Ovary (tissue), 9 donors: ENCODE measurements around the gene INTS2. TPM values are rescaled to one million over a fixed set of nuclear protein-coding genes. Genes with fewer than 3 reads are reported as not detected.

Experiments
- DNase-seq, 5 donors: peaks; one replicate each; pipeline ENCODE4 v3.0.0-alpha.2; 2019 to 2020
- H3K27ac ChIP-seq, 2 donors: fragments of 200-600 bp; one replicate each; pipeline versions ENCODE4 v1.5.1 to v1.8.0; 2019 to 2022
- H3K27me3 ChIP-seq: fragments of 200-600 bp; one replicate; pipeline ENCODE4 v1.8.0; 2022
- H3K36me3 ChIP-seq: fragments of 200-600 bp; sonication (generic); one replicate; pipeline ENCODE4 v1.5.1; 2019
- H3K4me1 ChIP-seq: one replicate; pipeline ENCODE4 v1.8.1; 2013; ENCODE audit warnings: mild to moderate bottlenecking, moderate library complexity; ENCODE audit not compliant: insufficient read depth
- H3K4me3 ChIP-seq: fragments of 200-600 bp; sonication (generic); one replicate; pipeline ENCODE4 v1.5.1; 2017
- H3K9me3 ChIP-seq, 2 donors: fragments of 200-600 bp in 1 of 2; sonication (generic) in 1 of 2; one replicate each; pipeline versions ENCODE4 v1.5.1 to v1.8.1; 2013 to 2019; ENCODE audit warnings: mild to moderate bottlenecking in 1 of 2, moderate library complexity in 1 of 2
- EP300 ChIP-seq: sonication (generic); formaldehyde crosslinking; IDR thresholded peaks from one replicate; pipeline ENCODE4 v1.6.1; 2017; ENCODE audit warnings: antibody characterized with exemption
- POLR2A ChIP-seq: fragments of 450-650 bp; IDR thresholded peaks from one replicate; pipeline ENCODE4 v1.6.1; 2017; ENCODE audit warnings: antibody characterized with exemption, mild to moderate bottlenecking, moderate library complexity
- WGBS, 3 donors: extraction: QIAGEN DNeasy Blood & Tissue Kit in 1 of 3; methylation state at CpG; one replicate each; pipeline versions ENCODE4 v1.1.5 to v1.1.7; 2013 to 2017; 5-methylcytosine and 5-hydroxymethylcytosine counted together
- intact Hi-C, 4 donors: fragments of 100-400 bp; cut with DNase I; formaldehyde crosslinking; loops; one replicate each; pipeline versions ENCODE4 v1.11.0 to v1.15.1; 2022 to 2023
- polyA plus RNA-seq, 2 donors: library from polyadenylated mRNA; stranded (reverse); fragments of 200-250 nt in 1 of 2; fragments of 350-450 nt in 1 of 2; fragmentation: Illumina TruSeq in 1 of 2; extraction: RNeasy Lipid Tissue Mini Kit (QIAGEN cat#74804) in 1 of 2; gene quantifications; one replicate each; pipeline ENCODE4 v1.2.3, GENCODE V29; 2013 to 2014
- total RNA-seq, 7 donors: library from RNA; depleted of rRNA in 2 of 7; stranded (reverse); fragments of >200 nt in 2 of 7; fragmentation: NEBNext Ultra II Directional in 3 of 7; extraction: Animal tissue kit (Norgen Biotek cat#: 25700) in 3 of 7; gene quantifications; one replicate each; pipeline versions ENCODE4 v1.1.0 to v1.2.4, GENCODE V29; 2016 to 2023
- TF ChIP-seq, protein P1 (sequence below), 3 donors: fragments of 450-650 bp in 2 of 3; fragments of 200-600 bp in 1 of 3; IDR thresholded peaks; one replicate each; pipeline versions ENCODE4 v1.5.1 to v1.8.0; 2016 to 2022; ENCODE audit warnings: antibody characterized with exemption in 3 of 3, mild to moderate bottlenecking in 1 of 3
- donor health status: DM: no; HTN: no; CAD: no; lungs with moderate emphysema.
- donor health status: DM: no; HTN: no; CAD: no.
- donor health status: Bipolar disorder and iron deficiency.
- donor health status: DM: yes; HTN: yes; CAD: no.
- donor health status: DM: no; HTN: no; CAD: no.
- donor health status: DM: yes; HTN: yes; CAD: no.

The INTS2 gene
- total and polyA plus RNA-seq, 9 donors: 2.3 to 11.0 (median 9.1) TPM

DNA sequence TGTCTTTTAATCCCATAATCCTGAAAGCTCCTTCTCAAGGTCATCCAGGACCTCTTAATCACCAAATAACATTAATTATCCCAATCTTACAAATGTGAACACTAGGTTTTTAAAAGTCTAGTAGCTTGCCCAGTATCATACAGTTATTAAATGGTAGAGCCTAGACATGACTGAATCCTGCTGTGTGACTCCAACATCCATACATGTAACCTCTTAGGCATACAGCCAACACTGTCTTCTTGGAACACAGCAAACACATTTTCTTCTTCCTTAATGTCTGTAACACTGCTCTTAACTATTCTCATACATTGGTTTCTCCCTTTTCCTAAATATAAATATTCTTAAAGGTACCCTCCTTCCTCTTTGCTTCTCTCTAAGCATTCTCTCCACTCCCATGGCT is 78.1 kb downstream of the INTS2 start:
- Histone ChIP-seq H3K4me1 (no peaks in the 10 kb centered on the region), H3K27ac (no peak overlapping the region), H3K36me3 (no peaks in the 10 kb centered on the region), H3K27me3 (no peaks in the 10 kb centered on the region), H3K9me3 (no peaks in the 10 kb centered on the region), H3K4me3 (no peak overlapping the region)
- TF ChIP-seq POLR2A (no peak), EP300 (no peak)
- TF ChIP-seq, protein P1, sequence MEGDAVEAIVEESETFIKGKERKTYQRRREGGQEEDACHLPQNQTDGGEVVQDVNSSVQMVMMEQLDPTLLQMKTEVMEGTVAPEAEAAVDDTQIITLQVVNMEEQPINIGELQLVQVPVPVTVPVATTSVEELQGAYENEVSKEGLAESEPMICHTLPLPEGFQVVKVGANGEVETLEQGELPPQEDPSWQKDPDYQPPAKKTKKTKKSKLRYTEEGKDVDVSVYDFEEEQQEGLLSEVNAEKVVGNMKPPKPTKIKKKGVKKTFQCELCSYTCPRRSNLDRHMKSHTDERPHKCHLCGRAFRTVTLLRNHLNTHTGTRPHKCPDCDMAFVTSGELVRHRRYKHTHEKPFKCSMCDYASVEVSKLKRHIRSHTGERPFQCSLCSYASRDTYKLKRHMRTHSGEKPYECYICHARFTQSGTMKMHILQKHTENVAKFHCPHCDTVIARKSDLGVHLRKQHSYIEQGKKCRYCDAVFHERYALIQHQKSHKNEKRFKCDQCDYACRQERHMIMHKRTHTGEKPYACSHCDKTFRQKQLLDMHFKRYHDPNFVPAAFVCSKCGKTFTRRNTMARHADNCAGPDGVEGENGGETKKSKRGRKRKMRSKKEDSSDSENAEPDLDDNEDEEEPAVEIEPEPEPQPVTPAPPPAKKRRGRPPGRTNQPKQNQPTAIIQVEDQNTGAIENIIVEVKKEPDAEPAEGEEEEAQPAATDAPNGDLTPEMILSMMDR (IDR thresholded peaks at IDR 0.05): no peak
- DNase-seq: no peak
- intact Hi-C loops: loop anchor here in 1 of 4 donors (10.0 kb wide), 1 partner anchor 435 kb away; no protein-coding TSS in a partner anchor

DNA sequence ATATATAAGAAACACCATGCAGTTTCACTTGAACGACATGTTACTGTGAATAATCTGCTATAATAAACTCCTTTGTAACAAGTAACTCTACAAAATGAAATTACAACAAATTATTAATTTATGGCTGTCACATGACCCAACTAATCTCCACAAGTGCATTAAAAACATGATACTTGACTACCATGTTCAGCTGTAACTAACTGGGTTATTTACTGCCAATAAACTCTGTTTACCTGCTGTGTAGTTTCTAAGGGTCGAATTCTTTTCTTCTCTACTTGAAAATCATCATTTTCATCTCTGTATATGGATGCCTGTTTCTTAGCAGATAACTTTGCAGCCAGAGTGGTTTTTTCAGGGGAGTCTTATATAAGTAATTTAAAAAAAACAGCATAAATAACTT is 78.9 kb downstream of the INTS2 start:
- H3K4me1 ChIP-seq: no peaks in the 10 kb centered on the region
- H3K27ac ChIP-seq: no peak overlapping the region
- no peak overlapping the region for H3K4me3 ChIP-seq
- TF ChIP-seq POLR2A: no peak
- TF ChIP-seq EP300: no peak
- TF ChIP-seq, protein P1 (IDR thresholded peaks at IDR 0.05): no peak
- DNase-seq: no peak
- H3K36me3 ChIP-seq: no peaks in the 10 kb centered on the region
- intact Hi-C loops: no loop called here
- H3K27me3 ChIP-seq: no peaks in the 10 kb centered on the region
- no peaks in the 10 kb centered on the region for H3K9me3 ChIP-seq
- 53 to 63% (median 62%) methylated on average over 2 of the region's 2 CpGs for WGBS, 3 donors

DNA sequence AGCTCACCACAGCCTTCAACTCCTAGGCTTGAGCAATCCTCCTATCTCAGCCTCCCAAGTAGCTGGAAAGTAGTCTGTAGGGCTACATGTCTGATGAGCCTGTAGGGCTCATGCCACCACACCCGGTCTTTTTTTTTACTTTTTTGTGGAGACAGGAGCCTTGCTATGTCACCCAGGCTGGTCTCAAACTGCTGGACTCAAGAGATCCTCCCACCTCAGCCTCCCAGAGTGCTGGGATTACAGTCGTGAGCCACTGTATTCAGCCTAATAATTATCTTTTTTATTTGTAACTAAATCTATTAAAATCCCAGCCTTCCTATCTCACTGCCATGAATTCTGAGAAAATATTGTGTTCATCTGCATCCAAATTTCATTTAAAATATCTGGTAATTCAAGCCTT is 79.5 kb downstream of the INTS2 start:
- H3K27ac ChIP-seq: no peak overlapping the region
- H3K4me1 ChIP-seq: no peaks in the 10 kb centered on the region
- H3K9me3 ChIP-seq: no peaks in the 10 kb centered on the region
- intact Hi-C loops: no loop called here
- no peak for DNase-seq
- no peak overlapping the region for H3K4me3 ChIP-seq
- no peak for TF ChIP-seq POLR2A
- TF ChIP-seq, protein P1 (IDR thresholded peaks at IDR 0.05): no peak
- no peak for TF ChIP-seq EP300
- WGBS, 3 donors: 74 to 82% (median 82%) methylated on average over 2 of the region's 2 CpGs
- no peaks in the 10 kb centered on the region for H3K36me3 ChIP-seq
- H3K27me3 ChIP-seq: no peaks in the 10 kb centered on the region

DNA sequence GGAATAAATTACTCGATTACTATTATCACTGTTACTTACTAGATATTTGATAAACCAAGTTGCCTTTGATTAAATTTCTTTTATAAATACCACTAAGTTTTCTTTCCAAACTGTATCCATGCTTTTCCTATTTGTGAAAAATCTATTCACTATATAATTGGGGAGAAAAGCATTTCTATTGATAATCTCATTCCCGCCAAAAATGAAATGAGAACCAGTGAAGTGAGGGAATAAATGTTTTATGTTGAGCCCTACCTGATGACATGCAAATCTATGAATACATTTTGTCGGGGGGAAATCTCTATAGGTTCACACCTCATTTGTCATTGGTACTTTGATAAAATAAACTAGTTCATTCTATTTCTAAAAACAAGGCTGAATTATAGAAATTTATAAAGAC is 80.1 kb downstream of the INTS2 start:
- WGBS, 3 donors: 95 to 96% (median 96%) methylated on average over 3 of the region's 3 CpGs
- Histone ChIP-seq H3K27me3 (no peaks in the 10 kb centered on the region), H3K27ac (no peak overlapping the region), H3K9me3 (no peaks in the 10 kb centered on the region), H3K4me1 (no peaks in the 10 kb centered on the region), H3K36me3 (no peaks in the 10 kb centered on the region), H3K4me3 (no peak overlapping the region)
- no peak for DNase-seq
- intact Hi-C loops: no loop called here
- TF ChIP-seq EP300: no peak
- TF ChIP-seq, protein P1 (IDR thresholded peaks at IDR 0.05): no peak
- TF ChIP-seq POLR2A: no peak
